IPS-18c (cell line): ENCODE results near the gene TICRR.

Experiments
- H3K4me3 ChIP-seq: 2 replicates; pipeline ENCODE4 v1.7.0; 2013; ENCODE audit warnings: low read depth, mild to moderate bottlenecking, low read length, moderate library complexity; ENCODE audit not compliant: insufficient read depth
- H3K9me3 ChIP-seq: one replicate; pipeline ENCODE4 v1.6.1; 2013; ENCODE audit warnings: mild to moderate bottlenecking, low read length, moderate library complexity; ENCODE audit not compliant: control insufficient read depth, insufficient read depth

TICRR gene

DNA sequence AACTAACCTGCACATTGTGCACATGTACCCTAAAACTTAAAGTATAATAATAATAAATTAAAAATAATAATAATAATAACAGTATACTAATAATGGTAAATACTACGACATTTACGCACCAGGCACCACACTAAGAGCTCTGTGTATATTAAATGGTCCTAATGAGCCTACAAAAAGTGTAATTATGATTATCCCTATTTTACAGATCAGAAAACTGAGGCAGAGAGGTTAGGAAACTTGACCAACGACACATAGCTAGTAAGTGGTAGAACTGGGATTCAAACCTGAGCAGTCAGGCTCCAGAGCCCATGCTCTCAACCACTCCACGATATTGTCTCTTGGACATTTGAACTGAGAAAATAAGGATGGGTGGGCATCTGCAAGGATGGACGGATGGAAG lies 65.0 kb downstream of the TICRR start:
- Histone ChIP-seq H3K4me3 (no peak overlapping the region), H3K9me3 (peaks cover 3% of the 10 kb centered on the region)

DNA sequence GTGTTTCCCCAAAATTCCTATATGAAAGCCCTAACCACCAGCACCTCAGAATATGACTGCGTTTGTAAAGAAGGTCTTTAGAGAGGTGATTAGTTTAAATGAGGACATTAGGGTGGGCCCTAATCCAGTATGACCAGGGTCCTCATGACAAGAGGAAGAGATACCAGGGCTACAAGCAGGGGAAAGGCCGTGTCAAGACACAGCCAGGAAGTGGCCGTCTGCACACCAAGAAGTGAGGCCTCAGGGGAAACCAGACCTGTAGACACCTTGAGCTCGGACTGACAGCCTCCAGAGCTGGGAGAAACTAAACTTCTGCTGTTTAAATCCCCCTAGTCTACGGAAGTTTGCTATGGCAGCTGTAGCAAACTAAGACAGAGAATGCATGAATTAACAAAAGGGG lies 65.8 kb downstream of the TICRR start:
- no peak overlapping the region for H3K4me3 ChIP-seq
- H3K9me3 ChIP-seq = peaks cover 3% of the 10 kb centered on the region

GRCh38 chr15:89642106-89642505 lies 66.8 kb downstream of the TICRR start:
- peaks cover 3% of the 10 kb centered on the region for H3K9me3 ChIP-seq
- no peak overlapping the region for H3K4me3 ChIP-seq

GRCh38 chr15:89645680-89646079 lies 70.4 kb downstream of the TICRR start:
- no peaks in the 10 kb centered on the region for H3K9me3 ChIP-seq

DNA sequence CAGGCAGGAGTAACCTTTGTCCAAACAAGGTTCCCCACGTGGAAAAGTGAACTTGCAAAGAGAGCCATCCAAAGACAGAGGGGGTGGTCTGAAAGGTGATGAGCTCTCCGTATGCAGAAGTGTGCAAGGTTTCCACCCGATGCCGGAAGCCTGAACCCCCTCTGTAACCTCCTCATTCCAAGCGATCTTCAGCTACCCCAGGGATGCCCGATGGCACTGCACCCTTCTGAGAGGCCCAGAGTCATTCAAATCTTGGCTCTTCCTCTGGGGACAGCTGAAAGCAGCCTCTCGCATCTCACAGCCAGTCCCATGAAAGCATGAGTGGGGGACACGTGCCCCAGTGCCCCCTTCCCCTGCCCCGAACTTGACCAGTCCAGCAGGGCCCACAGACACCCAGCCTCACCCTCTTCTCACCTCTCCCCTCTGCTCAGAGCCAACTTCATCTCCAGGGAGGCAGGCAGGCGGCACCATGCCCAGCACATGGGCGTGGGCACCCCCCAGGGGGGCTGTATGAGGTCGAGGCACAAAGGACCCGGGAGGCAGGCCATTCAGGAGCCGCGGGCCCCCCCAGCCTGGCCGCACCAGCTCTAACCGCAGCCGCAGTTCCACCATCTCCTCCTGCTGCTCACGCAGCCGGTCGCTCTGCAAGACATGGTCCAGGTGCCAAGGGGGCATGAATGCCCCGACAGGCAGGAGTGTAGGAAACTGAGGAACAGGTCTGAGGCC lies 71.3 kb downstream of the TICRR start:
- Histone ChIP-seq H3K4me3 (no peak overlapping the region), H3K9me3 (no peaks in the 10 kb centered on the region)

More at GRCh38 chr15:89645680-89646079, 70.4 kb downstream of the TICRR start:
- H3K4me3 ChIP-seq = no peak overlapping the region

DNA sequence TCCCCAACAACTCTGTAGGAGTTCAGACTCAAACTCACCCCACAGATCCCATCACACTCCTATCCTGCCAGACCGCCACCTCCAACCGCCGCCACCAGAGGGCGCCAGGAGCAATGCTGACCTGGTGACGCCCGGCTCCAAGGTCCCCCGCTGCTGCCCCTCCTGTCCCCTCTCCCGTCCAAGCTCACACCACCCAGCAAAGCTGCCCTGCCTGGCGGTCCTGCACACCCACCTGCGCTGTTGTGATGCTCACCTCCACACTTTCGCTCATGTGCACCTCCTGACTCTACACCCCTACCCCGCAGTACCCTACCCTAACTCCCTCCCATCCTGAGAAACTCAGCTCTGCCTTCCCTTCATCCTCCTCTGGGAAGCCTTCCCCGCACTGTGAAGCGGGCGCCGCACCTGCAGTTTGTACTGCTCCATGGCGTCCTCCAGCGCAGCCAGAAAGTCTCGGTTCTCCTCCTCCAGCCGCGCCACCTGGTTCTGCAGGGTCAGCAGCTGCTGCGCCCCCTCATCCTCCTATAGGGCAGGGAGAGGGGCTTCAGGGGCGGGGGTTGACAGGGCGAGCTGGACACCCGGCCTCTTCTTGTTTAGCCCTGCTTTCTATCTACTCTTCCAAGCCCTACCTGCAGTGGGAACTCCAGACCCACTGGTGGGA lies 72.1 kb downstream of the TICRR start:
- H3K4me3 ChIP-seq = no peak overlapping the region; the same call in 1 of the 2 replicates

DNA sequence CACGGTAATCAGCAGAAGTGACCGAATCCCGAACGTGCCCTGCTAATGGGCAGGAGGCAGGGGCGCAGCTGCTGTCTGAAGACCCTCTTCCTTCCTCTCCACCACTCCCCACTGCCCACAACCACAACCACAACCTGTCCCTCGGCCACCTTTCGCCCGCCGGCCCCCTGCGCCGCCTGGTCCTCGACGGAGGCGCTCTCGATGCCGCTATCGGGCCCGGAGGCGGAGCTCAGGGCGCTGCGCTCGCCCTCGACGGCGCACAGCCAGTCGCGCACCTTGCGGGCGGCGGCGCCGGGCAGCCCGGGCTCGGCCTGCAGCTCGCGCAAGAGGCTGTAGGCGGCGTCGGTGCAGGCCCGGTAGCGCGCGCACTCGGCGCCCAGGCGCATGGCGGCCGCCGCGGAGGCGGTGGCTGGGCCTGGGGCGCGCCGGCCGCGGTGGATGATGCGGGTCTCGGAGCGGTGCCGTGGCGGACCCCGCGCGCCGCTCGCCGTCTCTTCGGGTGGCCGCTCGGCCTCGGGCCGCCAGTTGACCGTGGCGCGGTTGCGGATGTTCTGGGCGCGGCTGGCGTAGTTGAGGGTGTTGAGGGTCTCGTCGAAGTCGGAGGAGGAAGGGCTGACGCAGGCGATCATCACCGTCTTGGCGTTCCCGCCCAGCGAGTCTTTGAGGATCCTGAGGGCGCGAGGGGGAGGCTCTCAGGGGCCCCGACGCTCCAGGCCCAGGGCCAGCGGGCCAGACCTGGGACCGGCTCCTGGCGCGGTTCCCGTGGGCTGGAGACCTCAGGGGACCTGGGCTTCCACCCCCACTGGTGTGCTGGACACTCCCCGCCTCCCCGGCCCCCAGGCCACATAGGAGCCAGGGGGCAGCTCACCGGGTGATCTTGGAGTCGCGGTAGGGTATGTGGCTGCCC lies 73.1 kb downstream of the TICRR start:
- Histone ChIP-seq H3K4me3 (no peak overlapping the region), H3K9me3 (no peaks in the 10 kb centered on the region)

More for the DNA sequence above, 72.1 kb downstream of the TICRR start:
- H3K9me3 ChIP-seq = no peaks in the 10 kb centered on the region

DNA sequence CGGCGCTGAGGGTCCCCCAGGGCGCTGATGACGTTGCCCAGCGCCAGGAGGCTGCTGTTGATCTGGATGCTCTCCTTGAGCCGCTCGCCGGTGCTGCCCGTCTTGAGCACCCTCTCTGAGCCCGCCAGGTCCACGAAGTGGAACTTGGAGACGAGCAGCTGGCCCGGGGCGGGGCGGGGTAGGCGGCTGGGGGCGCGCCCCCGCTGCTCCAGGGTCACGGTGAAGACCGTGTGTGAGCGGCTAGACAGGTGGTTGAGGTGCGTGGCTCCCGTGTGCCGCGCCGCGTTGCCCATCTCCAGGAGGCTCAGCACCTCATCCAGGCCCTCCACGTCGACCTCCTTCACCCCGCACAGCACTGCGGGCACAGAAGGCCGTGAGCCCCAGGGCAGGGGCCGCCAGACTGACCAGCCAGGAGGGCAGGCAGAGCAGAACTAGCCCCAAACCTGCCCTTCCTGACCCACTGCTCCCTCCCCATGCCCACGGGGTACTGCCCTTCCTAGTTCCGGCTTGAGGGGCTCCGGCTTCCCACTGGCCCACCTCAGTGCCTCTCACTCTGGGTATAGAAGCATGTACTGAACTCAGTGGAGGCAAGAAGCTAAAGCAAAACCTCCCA lies 73.8 kb downstream of the TICRR start:
- Histone ChIP-seq H3K9me3 (no peaks in the 10 kb centered on the region), H3K4me3 (no peak overlapping the region)

DNA sequence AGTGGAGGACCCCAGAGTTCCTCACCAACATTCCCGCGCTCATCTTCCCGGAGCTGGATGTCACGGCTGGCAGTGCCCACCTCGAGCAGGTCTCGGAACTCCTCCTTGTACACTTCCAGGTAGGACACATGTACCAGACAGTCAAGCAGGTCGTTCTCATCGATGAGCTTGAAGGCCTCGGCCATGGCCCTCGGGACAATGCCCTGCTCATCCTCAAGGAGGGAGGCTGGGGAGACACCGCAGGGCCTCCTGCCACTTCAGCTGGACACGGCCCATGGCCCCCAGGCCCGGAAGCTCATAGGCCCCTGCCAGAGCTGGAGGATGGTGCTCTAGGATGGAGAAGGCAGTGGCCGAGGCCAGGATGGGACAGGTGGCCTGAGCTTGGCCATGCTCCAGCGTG lies 74.4 kb downstream of the TICRR start:
- Histone ChIP-seq H3K4me3 (no peak overlapping the region), H3K9me3 (no peaks in the 10 kb centered on the region)

DNA sequence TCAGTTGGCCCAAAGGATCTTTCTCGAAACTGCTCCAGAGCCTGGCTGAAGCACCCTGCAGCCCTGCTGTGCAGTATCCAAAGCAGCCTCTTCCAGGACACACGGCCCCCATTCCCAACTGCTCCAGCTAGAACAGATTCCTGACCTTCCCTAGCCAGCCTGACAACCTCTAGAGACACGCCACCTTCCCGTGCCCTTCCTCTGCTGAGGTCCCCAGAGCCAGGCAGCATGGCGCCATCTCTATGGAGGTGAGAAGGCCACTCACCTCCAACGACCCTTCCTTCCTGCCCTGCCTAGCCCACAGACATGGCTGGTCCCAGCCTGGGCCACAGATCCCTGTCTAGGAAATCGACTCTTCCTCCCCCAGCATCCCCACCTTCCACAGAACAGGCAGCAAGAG lies 76.9 kb downstream of the TICRR start:
- H3K4me3 ChIP-seq = no peak overlapping the region
- no peaks in the 10 kb centered on the region for H3K9me3 ChIP-seq

DNA sequence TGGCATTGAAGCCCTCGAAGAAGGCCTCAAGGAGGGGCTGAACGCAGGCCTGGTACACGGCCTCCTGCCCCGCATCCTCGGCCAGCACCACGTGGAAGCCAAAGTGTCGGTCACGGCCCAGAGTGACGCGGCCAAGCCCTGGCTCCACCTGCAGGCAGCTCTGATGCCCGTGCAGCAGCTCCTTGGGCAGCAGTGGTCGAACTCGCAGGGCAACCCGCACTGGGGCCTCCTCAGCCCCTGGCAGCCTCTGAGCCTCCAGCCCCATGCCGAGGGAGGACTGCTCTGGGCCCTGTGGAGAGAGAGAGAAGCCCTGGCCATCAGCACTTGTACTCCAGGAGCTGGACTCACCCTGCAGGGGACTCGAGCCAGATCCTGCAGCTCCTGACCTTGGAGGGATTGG lies 77.4 kb downstream of the TICRR start:
- no peaks in the 10 kb centered on the region for H3K9me3 ChIP-seq
- no peak overlapping the region for H3K4me3 ChIP-seq

DNA sequence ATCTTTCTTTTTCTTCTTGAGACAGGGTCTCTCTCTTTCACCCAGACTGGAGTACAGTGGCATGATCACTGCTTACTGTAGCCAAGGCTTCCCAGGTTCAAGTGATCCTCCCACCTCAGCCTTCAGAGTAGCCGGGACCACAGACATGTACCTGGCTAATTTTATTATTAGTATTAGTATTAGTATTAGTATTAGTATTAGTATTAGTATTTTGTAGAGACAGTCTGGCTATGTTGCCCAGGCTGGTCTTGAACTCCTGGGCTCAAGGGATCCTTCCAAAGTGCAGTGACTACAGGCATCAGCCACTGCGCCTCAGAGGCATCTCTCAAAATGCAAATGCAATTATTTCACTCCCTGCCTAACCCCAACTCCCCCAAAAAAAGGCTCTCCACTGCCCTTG lies 78.3 kb downstream of the TICRR start:
- no peak overlapping the region for H3K4me3 ChIP-seq
- H3K9me3 ChIP-seq = no peaks in the 10 kb centered on the region

GRCh38 chr15:89654301-89654761 lies 79.1 kb downstream of the TICRR start:
- Histone ChIP-seq H3K4me3 (peak overlapping the region; percentile 87), H3K9me3 (no peaks in the 10 kb centered on the region)

GRCh38 chr15:89654847-89655805 lies 79.9 kb downstream of the TICRR start, which contains the start of gene KIF7:
KIF7 (minus strand) TSS chr15:89655467; CDS start chr15:89652930, 2,537 bp downstream.
- H3K4me3 ChIP-seq = peak within 1 kb of the TSS; percentile 87

GRCh38 chr15:89656116-89656815 lies 81.0 kb downstream of the TICRR start:
- no peaks in the 10 kb centered on the region for H3K9me3 ChIP-seq
- H3K4me3 ChIP-seq = no peak overlapping the region

More at GRCh38 chr15:89654847-89655805, 79.9 kb downstream of the TICRR start, which contains the start of gene KIF7:
- no peaks in the 10 kb centered on the region for H3K9me3 ChIP-seq
